Hepatocyte (in vitro differentiated cells): ENCODE results near the gene KCNS1.

ENCODE experiments used
- EZH2 ChIP-seq: fragments of 200-600 bp; sonication (generic); IDR thresholded peaks from 2 replicates; pipeline ENCODE4 v1.6.1; 2016; ENCODE audit warnings: antibody characterized with exemption, mild to moderate bottlenecking, borderline replicate concordance
- EZH2phosphoT487 ChIP-seq: fragments of 200-600 bp; sonication (generic); IDR thresholded peaks from one replicate; pipeline ENCODE4 v1.6.1; 2018; ENCODE audit warnings: antibody characterized with exemption, mild to moderate bottlenecking, low read depth, moderate library complexity; ENCODE audit not compliant: unreplicated experiment, severe bottlenecking
- TF ChIP-seq, protein P1 (sequence below): fragments of 200-600 bp; sonication (generic); IDR thresholded peaks from 2 replicates; pipeline ENCODE4 v1.5.1; 2016; ENCODE audit warnings: antibody characterized with exemption, mild to moderate bottlenecking; ENCODE audit not compliant: poor library complexity

DNA sequence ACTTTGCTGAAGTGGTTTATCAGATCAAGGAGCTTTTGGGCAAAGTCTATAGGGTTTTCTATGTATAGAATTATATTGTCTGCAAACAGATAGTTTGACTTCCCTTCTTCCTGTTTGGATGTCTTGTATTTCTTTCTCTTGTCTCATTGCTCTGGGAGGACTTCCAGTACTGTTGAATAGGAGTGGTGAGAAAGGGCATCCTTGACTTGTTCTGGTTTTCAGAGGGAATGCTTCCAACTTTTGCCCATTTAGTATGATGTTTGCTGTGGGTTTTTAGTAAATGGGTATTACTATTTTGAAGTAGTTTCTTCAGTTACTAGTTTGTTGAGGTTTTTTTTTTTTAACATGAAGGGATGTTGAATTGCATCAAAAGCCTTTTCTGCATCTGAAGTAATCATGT, 36.1 kb downstream of the KCNS1 start:
- TF ChIP-seq EZH2 (no peak), EZH2phosphoT487 (no peak)
- TF ChIP-seq, protein P1, sequence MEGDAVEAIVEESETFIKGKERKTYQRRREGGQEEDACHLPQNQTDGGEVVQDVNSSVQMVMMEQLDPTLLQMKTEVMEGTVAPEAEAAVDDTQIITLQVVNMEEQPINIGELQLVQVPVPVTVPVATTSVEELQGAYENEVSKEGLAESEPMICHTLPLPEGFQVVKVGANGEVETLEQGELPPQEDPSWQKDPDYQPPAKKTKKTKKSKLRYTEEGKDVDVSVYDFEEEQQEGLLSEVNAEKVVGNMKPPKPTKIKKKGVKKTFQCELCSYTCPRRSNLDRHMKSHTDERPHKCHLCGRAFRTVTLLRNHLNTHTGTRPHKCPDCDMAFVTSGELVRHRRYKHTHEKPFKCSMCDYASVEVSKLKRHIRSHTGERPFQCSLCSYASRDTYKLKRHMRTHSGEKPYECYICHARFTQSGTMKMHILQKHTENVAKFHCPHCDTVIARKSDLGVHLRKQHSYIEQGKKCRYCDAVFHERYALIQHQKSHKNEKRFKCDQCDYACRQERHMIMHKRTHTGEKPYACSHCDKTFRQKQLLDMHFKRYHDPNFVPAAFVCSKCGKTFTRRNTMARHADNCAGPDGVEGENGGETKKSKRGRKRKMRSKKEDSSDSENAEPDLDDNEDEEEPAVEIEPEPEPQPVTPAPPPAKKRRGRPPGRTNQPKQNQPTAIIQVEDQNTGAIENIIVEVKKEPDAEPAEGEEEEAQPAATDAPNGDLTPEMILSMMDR: no peak
